Activated CD8-positive, alpha-beta memory T cell treated with anti-CD3 and anti-CD28 coated beads for 48 hours (primary cell): ENCODE results near the gene CC2D1B.
"Not testable (repeated sequence)": the region's sequence is repeated elsewhere in the genome, so short reads cannot be mapped to it uniquely, and the experiment has no call there.

ENCODE experiments used
- DNase-seq, 3 experiments: peaks; one replicate each; pipeline ENCODE4 v3.0.0-alpha.2; 2020; ENCODE audit warnings: low read depth in 2 of 3, low spot score in 2 of 3

Gene CC2D1B, protein sequence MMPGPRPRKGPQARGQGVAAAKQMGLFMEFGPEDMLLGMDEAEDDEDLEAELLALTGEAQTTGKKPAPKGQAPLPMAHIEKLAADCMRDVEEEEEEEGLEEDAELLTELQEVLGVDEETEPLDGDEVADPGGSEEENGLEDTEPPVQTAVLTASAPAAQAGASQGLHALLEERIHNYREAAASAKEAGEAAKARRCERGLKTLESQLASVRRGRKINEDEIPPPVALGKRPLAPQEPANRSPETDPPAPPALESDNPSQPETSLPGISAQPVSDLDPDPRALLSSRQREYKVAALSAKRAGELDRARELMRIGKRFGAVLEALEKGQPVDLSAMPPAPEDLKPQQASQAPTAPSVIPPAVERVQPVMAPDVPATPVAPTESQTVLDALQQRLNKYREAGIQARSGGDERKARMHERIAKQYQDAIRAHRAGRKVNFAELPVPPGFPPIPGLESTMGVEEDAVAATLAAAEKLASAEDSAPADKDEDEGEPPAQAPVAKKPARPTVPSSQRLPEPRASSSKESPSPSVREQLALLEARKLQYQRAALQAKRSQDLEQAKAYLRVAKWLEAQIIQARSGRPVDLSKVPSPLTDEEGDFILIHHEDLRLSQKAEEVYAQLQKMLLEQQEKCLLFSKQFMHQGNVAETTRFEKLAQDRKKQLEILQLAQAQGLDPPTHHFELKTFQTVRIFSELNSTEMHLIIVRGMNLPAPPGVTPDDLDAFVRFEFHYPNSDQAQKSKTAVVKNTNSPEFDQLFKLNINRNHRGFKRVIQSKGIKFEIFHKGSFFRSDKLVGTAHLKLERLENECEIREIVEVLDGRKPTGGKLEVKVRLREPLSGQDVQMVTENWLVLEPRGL

DNA sequence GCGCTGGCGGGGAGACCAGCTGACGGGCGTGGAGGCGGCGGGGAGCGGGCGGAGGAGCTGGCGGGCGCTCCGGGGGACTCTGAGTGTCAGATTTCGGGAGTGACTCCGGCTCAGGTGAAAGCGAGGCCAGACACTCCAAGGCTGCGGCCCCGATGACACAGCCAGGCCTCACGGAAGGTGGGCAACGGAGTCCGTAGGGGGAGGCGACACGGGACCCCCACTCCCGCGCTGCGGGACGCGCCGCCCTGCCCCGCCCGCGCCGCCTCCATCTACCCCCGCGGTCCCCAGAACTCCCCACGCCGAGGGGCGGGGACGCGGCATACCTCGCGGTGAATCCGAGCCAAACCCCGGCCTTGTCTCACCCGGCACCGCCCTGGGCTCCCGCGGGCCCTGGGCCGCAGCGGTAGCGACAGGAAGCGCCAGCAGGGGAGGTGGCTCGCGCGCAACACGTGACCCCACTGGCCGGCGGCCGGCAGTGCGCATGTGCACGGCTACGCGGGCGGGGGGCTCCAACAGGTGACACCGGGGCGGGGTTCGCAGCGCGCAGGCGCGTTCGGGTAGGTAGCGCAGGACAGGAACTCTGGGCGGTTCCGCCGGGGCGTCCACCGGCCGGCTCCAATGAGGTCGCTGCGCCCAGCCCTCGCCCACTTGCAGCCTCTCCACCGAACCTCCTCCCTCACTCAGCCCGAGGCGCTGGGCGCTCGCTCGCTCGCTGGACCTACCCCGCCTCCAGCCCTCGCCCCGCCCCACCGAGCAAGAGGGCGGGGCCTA lies at the start of gene CC2D1B:
Gene CC2D1B, minus strand, starts transcription at position 460 of the 771 bp plus-strand sequence. CDS start 1,585 bp downstream, outside the sequence.
- peak; percentile 94 to 99 (median 97) for DNase-seq

DNA sequence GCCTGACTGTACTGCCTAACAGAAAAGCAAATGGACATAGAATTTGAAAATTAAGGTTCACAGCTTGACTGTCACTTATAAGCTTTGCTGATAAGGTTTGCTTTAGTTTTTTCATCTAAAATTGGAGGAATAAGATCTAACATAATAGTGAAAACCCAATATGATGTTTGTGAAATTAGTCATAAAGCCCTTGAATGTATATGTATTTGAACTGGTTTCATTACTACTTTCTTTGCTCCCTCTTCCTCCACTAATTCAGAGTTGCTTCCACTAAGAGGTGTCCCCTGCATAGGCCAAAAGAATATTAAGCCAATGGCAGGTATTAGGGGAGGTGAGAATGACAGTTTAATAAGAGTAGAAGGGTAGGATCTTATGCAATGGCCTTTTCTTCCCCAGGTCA lies 48.9 kb upstream of the CC2D1B start:
- DNase-seq, result no peak

DNA sequence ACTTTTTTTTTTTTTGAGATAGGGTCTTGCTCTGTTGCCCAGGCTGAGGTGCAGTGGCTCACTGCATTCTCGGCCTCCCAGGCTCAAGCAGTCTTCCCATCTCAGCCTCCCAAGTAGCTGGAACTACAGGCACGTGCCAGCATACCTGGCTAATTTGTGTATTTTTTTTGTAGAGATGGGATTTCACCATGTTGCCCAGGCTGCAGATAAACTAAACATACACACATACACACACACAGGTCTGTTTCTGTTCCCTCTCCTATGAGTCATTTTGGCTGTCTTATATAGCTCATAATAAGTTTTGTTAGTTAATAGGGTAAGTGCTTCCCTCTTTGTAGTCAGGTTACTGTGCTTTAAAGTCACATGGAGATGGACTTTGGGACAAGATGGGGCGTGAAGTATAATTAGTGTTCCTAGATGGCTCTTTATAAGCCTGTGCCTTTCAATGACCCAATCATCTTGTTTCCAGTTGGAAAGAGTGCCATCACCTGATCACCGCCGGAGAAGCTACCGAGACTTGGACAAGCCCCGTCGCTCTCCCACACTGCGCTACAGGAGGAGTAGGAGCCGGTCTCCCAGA lies 47.5 kb upstream of the CC2D1B start:
- DNase-seq, result no peak

DNA sequence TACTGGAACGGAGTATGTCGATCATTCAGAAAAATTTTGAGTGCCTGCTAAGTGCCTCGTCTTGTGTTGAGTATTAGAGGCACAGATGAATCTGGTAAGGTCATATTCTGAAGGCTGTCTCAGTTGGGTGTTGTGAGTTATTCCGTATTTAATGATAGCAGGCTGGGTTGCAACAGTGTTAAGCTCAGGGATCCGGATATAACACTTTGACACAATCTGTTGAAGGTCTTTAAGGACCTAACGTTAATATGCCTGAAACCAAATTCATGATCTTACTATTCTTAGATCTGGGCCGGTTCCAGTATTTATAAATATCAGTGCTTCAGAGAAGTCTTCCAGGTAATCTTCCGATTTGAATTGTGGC lies 39.0 kb upstream of the CC2D1B start:
- DNase-seq, result no peak

DNA sequence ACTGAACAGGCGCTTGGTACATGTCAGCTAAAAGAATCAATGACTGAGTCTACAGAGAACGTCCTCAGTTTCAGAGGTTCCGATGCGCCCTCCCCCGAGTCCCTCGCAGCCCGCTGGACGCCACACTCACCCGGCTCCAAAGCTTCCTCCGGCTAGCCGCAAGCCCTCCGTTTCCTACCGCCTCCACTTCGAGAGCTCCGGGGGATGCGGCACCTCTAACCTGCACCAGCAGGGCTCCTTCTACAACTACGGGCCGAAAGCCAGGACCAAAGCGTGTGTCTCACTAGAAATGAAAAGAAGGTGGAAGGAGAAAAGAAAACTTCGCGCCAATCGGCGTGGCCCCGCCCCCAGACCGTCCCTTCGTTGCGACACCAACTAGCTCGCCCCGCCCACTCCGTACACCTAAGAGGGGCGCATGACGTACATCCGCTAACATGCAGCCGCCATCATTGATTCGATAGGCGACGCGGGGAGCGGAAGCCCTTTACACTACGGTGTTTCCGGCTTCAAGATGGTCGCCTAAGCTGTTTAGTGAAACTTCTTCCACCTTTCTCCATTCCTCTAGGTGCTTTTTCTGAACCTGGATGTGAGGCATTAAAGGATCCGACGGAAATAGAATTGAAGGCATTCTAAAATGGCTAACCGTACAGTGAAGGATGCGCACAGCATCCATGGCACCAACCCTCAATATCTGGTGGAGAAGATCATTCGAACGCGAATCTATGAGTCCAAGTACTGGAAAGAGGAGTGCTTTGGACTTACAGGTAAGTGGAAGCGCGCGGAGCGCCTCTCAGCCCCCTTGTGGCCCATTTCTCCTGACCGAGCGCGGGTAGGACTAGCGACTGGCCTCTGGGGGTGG lies 38.3 kb upstream of the CC2D1B start, which contains the start of the genes ORC1 and PRPF38A:
Gene ORC1, minus strand, starts transcription at position 308 of the 859 bp plus-strand sequence. CDS start 2,200 bp downstream, outside the sequence.
Gene PRPF38A, plus strand, starts transcription at position 487 of the 859 bp plus-strand sequence. Its CDS starts 148 bp downstream, at position 635.
- peak; percentile 87 to 94 (median 88) for DNase-seq

DNA sequence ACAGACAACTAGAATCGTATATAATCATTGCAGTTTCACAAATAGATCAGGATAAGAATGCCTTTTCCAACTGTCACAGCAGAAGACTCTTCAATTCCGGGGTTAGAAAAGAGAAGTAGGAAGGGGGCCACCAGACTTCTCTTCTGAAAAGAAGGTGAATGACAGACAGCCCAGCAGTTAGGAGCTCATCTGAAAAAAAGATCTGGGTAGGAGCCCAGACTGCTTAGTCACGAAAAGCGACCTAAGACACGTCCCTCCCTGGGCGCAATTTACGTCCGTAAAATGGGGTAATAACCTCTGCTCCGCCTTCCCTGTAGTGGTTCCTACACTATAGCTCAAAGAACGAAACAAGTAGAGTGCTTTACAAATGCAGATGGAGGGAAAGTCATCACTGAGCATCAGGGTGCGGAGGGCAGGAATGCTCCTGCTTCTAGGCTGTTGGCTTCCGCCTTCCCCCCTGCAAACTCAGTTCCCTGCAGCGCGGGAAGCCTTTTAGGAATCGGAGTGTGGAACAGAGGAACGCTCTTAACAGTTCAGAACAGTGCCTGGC lies 37.6 kb upstream of the CC2D1B start:
- peak in 2 of 3 experiments; percentile 5 to 23 for DNase-seq

DNA sequence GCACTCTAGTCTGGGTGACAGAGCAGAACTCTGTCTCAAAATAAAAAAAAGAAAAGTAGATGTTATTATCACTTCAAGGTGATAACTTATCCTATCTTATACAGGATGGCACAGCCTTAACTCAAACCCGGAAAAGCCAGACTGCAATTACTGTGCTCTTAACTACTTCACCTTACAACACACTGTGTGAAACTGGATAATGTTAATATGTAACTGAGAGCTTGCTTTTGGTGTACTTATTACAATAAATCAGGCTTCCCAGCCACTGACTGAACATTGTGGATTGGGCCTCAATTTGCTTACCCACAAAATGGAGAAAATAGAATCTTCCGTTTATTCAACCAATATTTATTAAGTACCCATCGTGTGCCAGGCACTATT lies 36.8 kb upstream of the CC2D1B start:
- no peak for DNase-seq

DNA sequence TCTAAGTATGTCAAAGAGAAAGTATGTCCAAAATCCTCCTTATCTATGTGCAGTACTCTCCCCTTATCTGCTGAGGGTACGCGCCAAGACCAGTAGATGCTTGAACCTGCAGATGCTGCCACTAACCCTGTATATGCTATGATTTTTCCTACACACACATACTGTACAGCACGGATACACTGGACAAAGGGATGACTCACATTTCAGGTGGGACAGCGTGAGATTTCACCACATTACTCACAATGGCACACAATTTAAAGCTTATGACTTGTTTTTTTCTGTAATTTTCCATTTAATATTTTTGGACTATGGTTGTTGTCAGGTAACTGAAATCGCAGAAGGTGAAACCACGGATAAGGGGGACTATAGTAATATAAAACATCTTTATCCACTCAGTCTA lies 34.1 kb upstream of the CC2D1B start:
- no peak for DNase-seq

DNA sequence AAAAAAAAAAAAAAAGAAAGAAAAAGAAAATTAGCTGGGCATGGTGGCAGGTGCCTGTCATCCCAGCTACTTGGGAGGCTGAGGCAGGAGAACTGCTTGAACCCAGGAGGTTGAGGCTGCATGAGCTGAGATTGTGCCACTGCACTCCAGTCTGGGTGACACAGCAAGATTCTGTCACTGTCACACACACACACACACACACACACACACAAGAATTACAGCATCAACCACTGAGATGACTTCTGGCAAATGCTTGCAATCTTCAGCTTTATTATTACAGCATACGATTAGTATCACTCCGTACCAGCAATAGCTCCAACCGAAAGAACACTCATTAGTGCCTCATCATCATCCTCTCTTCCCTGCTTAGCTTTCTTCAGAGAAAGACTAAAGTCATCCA lies 33.6 kb upstream of the CC2D1B start:
- DNase-seq, result no peak

DNA sequence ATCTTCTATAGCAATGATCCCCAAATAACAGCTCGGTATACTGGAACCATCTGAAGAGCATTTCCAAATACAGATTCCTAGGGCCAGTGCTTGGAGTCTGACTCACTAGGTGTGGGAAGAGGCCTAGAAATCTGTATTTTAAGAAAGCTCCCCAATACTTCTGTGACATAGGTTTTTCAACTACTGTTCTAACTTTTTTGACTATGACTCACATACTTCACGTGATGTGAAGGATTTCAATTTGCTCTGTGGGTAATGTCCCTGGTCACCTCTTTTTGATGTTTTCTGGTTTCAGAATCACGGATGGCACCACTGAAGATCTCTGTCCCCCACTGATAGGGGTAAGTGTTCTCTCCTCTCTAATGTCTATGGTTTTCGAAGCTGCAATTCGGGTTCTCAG lies 27.2 kb upstream of the CC2D1B start:
- DNase-seq, result no peak

DNA sequence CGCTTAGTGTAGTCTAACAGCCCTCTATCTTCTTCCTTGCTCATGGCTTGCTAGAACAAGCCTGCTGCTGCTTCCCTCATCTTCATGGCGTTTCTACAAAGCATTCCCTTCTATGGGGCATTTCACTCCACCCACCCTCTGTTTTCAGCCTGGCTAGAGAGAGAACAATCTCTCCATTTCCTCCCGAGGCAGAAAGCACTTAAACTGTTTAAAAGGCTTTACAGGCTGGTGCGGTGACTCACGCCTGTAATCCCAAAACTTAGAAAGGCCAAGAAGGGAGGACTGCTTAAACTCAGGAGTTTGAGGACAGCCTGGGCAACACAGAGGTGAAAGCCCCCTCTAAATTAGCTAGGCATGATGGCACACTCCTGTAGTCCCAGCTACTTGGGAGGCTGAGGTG lies 20.5 kb upstream of the CC2D1B start:
- no peak for DNase-seq

DNA sequence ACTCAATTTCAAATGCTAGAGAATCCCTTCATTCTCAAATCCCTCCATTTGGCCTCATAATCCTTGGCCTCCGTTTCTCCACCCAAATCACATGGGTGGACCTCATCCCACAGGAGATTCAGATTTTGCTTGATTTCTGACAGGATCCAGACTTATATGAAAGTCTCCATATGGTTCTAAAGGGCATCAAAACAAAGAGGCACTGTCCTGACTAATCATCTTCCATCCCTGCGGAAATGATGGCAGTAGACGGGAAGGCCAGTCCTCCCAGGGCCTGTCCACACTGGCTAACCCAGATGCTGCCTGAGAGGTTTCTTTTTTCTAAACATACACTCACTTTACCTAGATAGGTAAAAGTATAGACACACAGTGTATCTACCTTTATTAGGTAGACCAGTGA lies 19.4 kb upstream of the CC2D1B start:
- DNase-seq, result no peak

DNA sequence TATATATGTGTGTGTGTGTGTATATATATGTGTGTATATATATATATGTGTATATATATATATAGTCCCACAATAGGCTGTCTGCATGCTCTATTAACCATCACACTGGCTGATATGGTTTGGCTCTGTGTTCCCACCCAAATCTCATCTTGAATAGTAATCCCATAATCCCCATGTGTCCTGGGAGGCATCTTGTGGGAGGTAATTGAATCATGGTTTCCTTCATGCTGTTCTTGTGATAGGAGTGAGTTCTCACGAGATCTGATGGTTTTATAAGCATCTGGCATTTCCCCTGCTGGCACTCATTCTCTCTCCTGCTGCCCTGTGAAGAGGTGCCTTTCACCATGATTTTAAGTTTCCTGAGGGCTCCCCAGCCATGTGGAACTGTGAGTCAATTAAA lies 3.8 kb upstream of the CC2D1B start:
- not testable (repeated sequence) for DNase-seq

DNA sequence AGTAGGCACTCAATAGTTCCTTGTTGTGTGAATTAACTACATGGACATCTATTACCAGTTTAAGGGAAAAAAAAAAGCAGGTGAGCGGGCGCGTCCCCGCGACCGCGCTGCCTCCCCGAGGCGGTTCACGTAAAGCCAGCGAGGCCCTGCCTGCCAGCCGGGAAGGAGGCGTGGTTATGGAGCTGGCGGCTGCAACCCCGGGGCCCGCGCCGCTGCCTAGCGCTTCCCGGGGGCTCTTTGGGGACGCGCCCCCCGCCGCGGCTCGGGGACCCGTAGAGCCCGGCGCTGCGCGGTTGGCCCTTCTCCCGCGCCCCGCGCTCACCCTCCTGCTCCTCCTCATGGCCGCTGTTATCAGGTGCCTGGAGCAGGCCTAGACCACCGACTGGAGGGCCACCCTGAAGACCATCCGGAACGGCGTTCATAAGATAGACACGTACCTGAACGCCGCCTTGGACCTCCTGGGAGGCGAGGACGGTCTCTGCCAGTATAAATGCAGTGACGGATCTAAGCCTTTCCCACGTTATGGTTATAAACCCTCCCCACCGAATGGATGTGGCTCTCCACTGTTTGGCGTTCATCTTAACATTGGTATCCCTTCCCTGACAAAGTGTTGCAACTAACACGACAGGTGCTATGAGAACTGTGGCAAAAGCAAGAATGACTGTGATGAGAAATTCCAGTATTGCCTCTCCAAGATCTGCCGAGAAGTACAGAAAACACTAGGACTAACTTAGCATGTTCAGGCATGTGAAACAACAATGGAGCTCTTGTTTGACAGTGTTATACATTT lies 2.6 kb upstream of the CC2D1B start:
- peak in 1 of 3 experiments; percentile 15 for DNase-seq

DNA sequence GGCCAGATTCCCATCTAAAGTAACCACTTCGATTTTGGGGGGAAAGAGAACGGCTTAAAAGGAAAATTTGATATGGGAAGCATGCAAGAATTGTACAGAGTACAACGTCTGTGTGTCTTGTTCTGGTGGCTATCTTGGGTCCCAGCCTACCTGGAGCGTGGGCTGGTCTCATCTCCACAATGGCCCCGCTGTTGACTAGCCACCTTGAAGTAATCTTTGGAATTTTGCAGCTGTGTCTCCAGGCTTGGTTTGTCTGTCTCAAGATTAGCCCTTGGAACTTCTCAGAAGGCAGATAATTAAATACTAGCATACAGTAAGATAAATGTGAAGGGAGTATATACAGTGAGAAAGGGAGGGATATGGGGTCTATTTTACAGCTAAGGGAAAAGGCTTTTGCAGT lies 1.3 kb upstream of the CC2D1B start:
- DNase-seq, result no peak

DNA sequence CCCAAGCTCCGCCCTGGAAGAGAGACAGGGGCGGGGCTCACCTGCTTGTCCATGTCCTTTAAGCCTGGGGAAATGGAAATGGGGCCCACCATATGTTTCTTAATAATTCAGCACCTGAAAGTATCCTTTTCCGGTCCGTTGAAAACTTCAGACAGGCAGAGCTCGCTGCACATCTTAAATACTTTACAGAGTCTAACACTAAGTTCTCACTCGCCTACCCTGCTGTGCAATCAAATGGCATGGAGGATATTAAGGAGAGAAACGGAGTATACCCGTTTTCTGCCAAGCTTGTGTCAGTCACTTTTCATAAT lies 467 bp upstream of the CC2D1B start:
- no peak for DNase-seq

DNA sequence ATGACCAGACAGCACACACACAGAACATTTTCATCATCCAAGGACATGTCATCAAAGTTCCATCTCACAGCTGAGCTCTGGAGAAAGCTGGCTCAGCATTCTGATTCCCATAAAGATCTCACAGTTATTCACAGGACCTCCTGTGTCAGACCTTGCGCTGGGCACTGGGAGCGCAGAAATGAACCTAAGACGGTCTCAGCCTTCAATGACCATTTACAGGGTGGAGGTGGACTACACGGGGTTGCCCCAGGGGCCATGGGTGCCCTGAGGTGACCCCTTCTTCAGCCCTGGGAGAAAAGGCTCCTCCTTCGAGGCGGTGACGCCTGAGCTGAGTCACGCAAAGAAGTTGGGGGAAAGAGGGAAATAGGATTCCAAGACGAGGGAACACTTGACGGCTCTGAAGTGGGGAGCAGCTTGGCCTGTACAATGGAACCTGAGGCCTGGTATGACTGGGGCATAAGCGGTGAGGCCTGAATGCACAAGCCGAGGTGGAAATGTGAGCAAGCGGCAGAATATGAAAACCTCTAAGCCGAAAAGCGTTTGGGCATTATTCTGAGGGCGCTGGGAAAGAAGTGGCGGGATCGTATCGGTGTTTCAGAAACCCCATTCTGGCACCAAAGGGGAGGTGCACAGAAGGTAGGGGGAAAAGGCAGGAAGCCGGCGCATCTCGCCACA lies 797 bp downstream of the CC2D1B start:
- peak in 1 of 3 experiments; percentile 30 for DNase-seq

DNA sequence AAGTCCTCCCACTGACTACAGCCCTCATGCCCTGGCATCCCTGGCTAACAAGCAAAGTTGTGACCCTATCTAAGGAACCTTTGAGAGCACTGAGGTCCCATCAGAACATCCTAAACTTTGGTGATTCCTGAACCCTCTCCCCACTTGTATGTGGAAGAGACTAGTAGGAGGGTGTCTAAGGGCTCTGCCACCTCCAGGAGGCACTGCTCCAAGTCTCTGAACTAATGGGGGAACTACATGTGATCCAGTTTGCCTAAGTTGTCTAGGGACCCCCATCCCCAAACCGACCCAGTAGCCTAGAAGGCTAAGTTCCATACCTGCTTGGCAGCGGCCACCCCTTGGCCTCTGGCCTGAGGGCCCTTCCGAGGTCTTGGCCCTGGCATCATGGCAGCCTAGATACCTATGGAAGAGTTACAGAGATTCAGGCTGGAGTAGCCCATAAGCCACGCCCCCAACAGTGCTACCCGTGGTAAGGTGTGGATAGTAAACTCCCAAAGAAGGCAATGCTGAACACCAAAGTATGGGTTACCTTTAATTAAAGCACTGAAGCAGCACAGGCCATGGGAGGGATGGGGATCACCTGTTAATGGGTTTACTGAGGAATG lies 1.7 kb downstream of the CC2D1B start:
- DNase-seq, result no peak
